Spleen (tissue), 7 donors: ENCODE results near the gene PAIP2B.

ENCODE experiments used
- CTCF ChIP-seq, 11 experiments: fragments of 200-600 bp in 7 of 11; fragments of 450-650 bp in 4 of 11; sonication (generic) in 4 of 11; IDR thresholded peaks in 8 of 11; conservative IDR thresholded peaks in 3 of 11; 1 replicate in 7 of 11; 2 replicates in 4 of 11; pipeline versions ENCODE4 v1.4.0 to v1.8.0; 2016 to 2021; ENCODE audit warnings: antibody characterized with exemption in 11 of 11, inconsistent platforms in 4 of 11, mild to moderate bottlenecking in 1 of 11
- POLR2A ChIP-seq, 3 donors: fragments of 450-650 bp; IDR thresholded peaks; one replicate each; pipeline ENCODE4 v1.5.1; 2017; ENCODE audit warnings: antibody characterized with exemption in 3 of 3, mild to moderate bottlenecking in 1 of 3
- POLR2AphosphoS5 ChIP-seq, 3 donors: sonication (generic); formaldehyde crosslinking; IDR thresholded peaks; one replicate each; pipeline ENCODE4 v1.5.1; 2017; ENCODE audit warnings: antibody characterized with exemption in 3 of 3
- donor health status: DM: no; HTN: no; CAD: no; lungs with moderate emphysema.
- donor health status: DM: no; HTN: no; CAD: no.
- donor health status: DM: no; HTN: no; CAD: no.

DNA sequence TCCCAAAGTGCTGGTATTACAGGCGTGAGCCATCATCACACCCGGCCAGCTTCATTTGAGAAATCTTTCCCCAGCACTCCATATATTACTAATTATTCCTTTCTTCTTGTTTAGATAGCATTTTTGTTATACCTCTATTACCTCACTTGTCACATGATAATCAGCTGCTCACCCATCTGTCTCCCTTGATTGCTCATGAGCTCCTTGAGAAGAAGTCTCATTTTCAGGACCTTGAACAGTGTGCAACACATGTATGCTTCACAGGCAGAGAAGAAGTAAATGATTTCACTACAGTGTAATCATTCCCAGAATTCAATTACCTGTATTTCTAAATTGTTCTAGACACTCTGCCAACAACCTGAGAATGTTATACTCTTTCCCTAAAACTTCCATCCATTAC lies 6.2 kb downstream of the PAIP2B start:
- TF ChIP-seq CTCF (IDR thresholded peaks at IDR 0.05 in 8 of 11, conservative IDR thresholded peaks at IDR 0.05 in 3 of 11) (no peak), POLR2AphosphoS5 (IDR thresholded peaks at IDR 0.05) (no peak), POLR2A (IDR thresholded peaks at IDR 0.05) (no peak)
